ENCODE results near the gene TPCN1.

DNA sequence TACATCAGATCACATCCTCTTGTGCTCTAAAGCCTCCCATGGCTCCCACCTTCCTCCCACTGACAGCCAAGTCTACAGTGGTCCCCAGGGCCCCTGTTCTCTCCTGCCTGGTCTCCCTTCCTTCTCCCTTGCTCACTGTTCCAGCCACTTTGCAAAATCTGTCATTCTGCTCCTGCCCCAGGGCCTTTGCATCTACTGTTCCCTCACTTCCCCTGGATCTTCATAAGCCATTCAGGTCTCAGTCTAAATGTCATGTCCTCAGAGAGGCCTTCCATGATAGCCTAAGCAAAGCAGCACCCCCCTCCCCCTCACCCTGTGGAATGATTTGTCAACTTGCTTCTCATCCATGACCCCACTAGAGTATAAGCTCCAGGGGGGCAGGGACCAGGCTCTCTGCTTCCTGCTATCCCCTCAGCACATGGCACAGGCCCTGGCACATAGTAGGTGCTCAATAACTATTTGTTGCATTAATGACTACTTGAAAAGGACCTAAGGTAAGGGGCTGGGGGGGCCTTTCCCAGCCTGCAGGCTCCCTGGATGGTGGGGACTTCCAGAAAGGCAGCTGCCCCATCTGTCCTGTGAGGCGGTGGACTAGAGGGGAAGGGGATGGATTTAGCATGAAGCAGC, 108.6 kb downstream of the TPCN1 start:
- no peak for TF ChIP-seq POLR2A (IDR thresholded peaks at IDR 0.05)
- TF ChIP-seq, protein P1, sequence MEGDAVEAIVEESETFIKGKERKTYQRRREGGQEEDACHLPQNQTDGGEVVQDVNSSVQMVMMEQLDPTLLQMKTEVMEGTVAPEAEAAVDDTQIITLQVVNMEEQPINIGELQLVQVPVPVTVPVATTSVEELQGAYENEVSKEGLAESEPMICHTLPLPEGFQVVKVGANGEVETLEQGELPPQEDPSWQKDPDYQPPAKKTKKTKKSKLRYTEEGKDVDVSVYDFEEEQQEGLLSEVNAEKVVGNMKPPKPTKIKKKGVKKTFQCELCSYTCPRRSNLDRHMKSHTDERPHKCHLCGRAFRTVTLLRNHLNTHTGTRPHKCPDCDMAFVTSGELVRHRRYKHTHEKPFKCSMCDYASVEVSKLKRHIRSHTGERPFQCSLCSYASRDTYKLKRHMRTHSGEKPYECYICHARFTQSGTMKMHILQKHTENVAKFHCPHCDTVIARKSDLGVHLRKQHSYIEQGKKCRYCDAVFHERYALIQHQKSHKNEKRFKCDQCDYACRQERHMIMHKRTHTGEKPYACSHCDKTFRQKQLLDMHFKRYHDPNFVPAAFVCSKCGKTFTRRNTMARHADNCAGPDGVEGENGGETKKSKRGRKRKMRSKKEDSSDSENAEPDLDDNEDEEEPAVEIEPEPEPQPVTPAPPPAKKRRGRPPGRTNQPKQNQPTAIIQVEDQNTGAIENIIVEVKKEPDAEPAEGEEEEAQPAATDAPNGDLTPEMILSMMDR (IDR thresholded peaks at IDR 0.05): no peak

Data from breast epithelium (tissue), 3 donors.